IMR-90 (cell line): Measurements from ENCODE around the gene TRMT10A.
"Not testable (repeated sequence)": the region's sequence is repeated elsewhere in the genome, so short reads cannot be mapped to it uniquely, and the experiment has no call there.

ENCODE experiments used
- BHLHE40 ChIP-seq: fragments of 150-350 bp; IDR thresholded peaks from 2 replicates; pipeline ENCODE4 v1.6.1; 2016; ENCODE audit warnings: mild to moderate bottlenecking, low read depth, low read length
- CHD1 ChIP-seq: IDR thresholded peaks from 2 replicates; pipeline ENCODE4 v1.6.1; 2012; ENCODE audit warnings: low read depth, low read length, improper control_type of control experiment
- CTCF ChIP-seq: conservative IDR thresholded peaks from 2 replicates; pipeline ENCODE4 v1.5.1; 2012; ENCODE audit warnings: mild to moderate bottlenecking, low read depth, low read length, improper control_type of control experiment
- FOS ChIP-seq: fragments of 150-350 bp; IDR thresholded peaks from 2 replicates; pipeline ENCODE4 v1.6.1; 2016; ENCODE audit warnings: low read depth, low read length
- MAFK ChIP-seq: IDR thresholded peaks from 2 replicates; pipeline ENCODE4 v1.6.1; 2012; ENCODE audit warnings: low read depth, low read length, improper control_type of control experiment
- MAZ ChIP-seq: IDR thresholded peaks from 2 replicates; pipeline ENCODE4 v1.6.1; 2012; ENCODE audit warnings: low read depth, mild to moderate bottlenecking, low read length, improper control_type of control experiment, moderate library complexity, borderline replicate concordance
- MXI1 ChIP-seq: IDR thresholded peaks from 2 replicates; pipeline ENCODE4 v1.6.1; 2012; ENCODE audit warnings: low read depth, mild to moderate bottlenecking, low read length, moderate library complexity, borderline replicate concordance
- NFE2L2 ChIP-seq: fragments of 150-350 bp; IDR thresholded peaks from 2 replicates; pipeline ENCODE4 v1.6.1; 2016; ENCODE audit warnings: low read depth, mild to moderate bottlenecking, low read length
- POLR2A ChIP-seq: IDR thresholded peaks from 2 replicates; pipeline ENCODE4 v1.6.1; 2012; ENCODE audit warnings: mild to moderate bottlenecking, low read depth, low read length
- RAD21 ChIP-seq: IDR thresholded peaks from 2 replicates; pipeline ENCODE4 v1.6.1; 2012; ENCODE audit warnings: low read length, improper control_type of control experiment
- RCOR1 ChIP-seq: IDR thresholded peaks from 2 replicates; pipeline ENCODE4 v1.6.1; 2012; ENCODE audit warnings: mild to moderate bottlenecking, low read length, improper control_type of control experiment; ENCODE audit not compliant: insufficient replicate concordance
- RFX5 ChIP-seq: IDR thresholded peaks from 2 replicates; pipeline ENCODE4 v1.8.0; 2012; ENCODE audit warnings: low read depth, mild to moderate bottlenecking, low read length, moderate library complexity
- SMC3 ChIP-seq: fragments of 150-350 bp; IDR thresholded peaks from 2 replicates; pipeline ENCODE4 v1.6.1; 2016; ENCODE audit warnings: low read depth, mild to moderate bottlenecking, antibody characterized with exemption, low read length, moderate library complexity
- TF ChIP-seq, protein P1 (sequence below): fragments of 150-350 bp; IDR thresholded peaks from 2 replicates; pipeline ENCODE4 v1.6.1; 2017; ENCODE audit warnings: mild to moderate bottlenecking, antibody characterized with exemption, low read length, low read depth

DNA sequence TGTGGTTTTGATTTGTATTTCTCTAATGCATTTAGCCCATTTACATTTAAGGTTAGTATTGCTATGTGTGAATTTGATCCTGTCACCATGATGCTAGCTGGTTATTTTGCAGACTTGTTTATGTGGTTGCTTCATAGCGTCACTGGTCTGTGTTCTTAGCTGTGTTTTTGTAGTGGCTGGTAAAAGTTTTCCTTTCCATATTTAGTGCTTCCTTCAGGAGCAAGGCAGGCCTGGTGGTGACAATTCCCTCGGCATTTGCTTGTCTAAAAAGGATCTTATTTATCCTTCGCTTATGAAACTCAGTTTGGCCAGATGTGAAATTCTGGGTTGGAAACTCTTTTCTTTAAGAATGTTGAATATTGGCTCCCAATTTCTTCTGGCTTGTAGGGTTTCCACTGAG is 29.1 kb downstream of the TRMT10A start:
- TF ChIP-seq RAD21, CHD1, NFE2L2, CTCF, SMC3, MAZ, POLR2A, RCOR1, RFX5, BHLHE40, MAFK, MXI1, FOS: not testable (repeated sequence)
- TF ChIP-seq, protein P1, sequence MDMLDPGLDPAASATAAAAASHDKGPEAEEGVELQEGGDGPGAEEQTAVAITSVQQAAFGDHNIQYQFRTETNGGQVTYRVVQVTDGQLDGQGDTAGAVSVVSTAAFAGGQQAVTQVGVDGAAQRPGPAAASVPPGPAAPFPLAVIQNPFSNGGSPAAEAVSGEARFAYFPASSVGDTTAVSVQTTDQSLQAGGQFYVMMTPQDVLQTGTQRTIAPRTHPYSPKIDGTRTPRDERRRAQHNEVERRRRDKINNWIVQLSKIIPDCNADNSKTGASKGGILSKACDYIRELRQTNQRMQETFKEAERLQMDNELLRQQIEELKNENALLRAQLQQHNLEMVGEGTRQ: not testable (repeated sequence)
